ENCODE results near the gene ZIM2.

Gene ZIM2

DNA sequence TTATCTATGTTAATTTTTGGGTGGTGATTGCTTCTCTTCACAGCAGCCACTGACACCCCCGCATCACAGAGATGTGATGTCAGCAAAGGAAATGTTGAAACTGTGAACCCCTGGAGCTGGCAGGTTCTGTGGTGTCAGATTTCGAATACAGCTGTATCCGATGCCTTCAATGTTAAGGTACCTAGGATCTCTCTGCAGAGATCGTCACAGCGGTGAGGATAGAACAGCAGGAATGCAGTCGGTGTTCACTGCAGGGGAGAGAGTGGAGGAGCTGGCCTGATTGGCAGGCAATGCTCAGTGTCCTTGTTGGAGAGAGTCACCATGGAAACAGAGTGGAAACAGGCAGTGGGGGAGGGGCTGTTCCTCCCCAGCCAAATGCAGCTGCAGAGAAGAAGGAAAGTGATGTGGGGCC, 89.4 kb downstream of the ZIM2 start:
- Histone ChIP-seq H3K9ac (no peak overlapping the region), H3K4me2 (no peak overlapping the region), H3K4me3 (no peak overlapping the region), H3K9me3 (no peaks in the 10 kb centered on the region), H3K4me1 (peaks cover 7% of the 10 kb centered on the region), H3K27ac (no peak overlapping the region), H4K20me1 (no peaks in the 10 kb centered on the region), H3K36me3 (no peaks in the 10 kb centered on the region), H3K27me3 (no peaks in the 10 kb centered on the region)
- no peak for TF ChIP-seq Cebpa-rat (IDR thresholded peaks at IDR 0.05)

DNA sequence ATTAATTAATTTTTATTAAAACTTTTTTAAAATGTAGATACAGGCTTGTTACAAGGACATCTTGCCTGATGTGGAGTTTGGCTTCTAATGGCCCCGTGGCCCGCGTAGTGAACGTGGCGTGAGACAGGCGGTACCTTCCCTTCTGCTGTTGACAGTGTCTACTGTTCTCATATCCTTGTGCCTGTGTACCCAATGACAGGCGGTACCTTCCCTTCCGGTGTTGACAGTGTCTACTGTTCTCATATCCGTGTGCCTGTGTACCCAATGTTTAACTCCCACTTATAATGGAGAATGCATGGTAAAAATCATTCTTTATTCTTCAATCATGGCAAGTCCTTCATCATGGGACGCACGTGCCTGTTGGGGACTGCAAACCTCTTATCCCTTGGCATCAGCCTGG, 89.9 kb downstream of the ZIM2 start:
- H3K4me1 ChIP-seq = peaks cover 7% of the 10 kb centered on the region
- no peak overlapping the region for H3K4me2 ChIP-seq

DNA sequence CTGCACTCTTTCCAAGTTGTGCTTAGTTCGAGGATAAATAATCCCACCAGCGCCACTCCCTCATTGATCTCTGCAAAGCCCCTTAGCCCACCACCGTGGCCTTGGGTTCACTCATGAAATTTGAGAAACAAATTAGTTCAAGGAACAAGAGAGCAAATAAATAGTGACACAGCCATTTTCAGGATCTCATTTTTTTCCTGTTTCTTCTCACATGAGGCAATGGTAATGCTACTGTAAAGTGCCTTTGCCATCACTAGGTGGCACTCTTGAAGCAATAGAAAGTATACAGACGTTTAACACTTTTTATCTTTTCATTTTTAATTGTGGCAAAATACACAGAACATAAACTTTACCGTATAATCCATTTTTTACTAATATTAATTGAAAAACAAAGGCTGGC, 92.1 kb downstream of the ZIM2 start:
- H3K27ac ChIP-seq = no peak overlapping the region
- H3K4me2 ChIP-seq = no peak overlapping the region
- H4K20me1 ChIP-seq = no peaks in the 10 kb centered on the region
- H3K4me1 ChIP-seq = peaks cover 7% of the 10 kb centered on the region
- H3K27me3 ChIP-seq = no peaks in the 10 kb centered on the region
- H3K36me3 ChIP-seq = no peaks in the 10 kb centered on the region
- H3K9ac ChIP-seq = no peak overlapping the region
- no peak for TF ChIP-seq Cebpa-rat (IDR thresholded peaks at IDR 0.05)
- H3K9me3 ChIP-seq = peaks cover 12% of the 10 kb centered on the region
- no peak overlapping the region for H3K4me3 ChIP-seq

More for the DNA sequence above, 89.9 kb downstream of the ZIM2 start:
- H3K36me3 ChIP-seq = no peaks in the 10 kb centered on the region
- H4K20me1 ChIP-seq = no peaks in the 10 kb centered on the region
- no peaks in the 10 kb centered on the region for H3K27me3 ChIP-seq
- H3K27ac ChIP-seq = no peak overlapping the region
- H3K9me3 ChIP-seq = no peaks in the 10 kb centered on the region
- TF ChIP-seq Cebpa-rat (IDR thresholded peaks at IDR 0.05) = no peak
- H3K4me3 ChIP-seq = no peak overlapping the region
- H3K9ac ChIP-seq = no peak overlapping the region

DNA sequence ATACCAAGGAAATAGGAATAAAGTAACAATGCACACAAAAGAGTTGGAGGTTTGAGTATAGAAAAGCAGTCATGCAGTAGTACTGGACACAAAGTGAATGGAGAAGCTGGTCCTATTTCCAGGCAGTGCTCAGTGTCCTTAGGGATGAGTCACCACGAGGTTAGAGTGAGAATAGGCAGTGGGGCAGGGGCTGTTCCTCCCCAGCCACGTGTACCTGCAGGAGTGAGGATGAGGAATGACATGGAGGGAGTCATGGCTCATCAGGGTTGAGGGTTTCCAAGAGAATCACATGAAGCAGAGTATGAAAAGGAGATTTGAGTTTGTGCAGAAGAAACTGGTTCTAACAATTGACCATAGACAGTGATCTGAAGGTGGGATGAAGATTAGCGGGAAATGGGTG, 94.2 kb downstream of the ZIM2 start:
- H3K27ac ChIP-seq = no peak overlapping the region
- H3K4me3 ChIP-seq = no peak overlapping the region
- H3K9ac ChIP-seq = no peak overlapping the region
- TF ChIP-seq Cebpa-rat (IDR thresholded peaks at IDR 0.05) = no peak
- no peaks in the 10 kb centered on the region for H3K27me3 ChIP-seq
- H4K20me1 ChIP-seq = no peaks in the 10 kb centered on the region
- no peaks in the 10 kb centered on the region for H3K36me3 ChIP-seq
- H3K9me3 ChIP-seq = peaks cover 17% of the 10 kb centered on the region
- H3K4me1 ChIP-seq = peaks cover 6% of the 10 kb centered on the region
- H3K4me2 ChIP-seq = no peak overlapping the region

DNA sequence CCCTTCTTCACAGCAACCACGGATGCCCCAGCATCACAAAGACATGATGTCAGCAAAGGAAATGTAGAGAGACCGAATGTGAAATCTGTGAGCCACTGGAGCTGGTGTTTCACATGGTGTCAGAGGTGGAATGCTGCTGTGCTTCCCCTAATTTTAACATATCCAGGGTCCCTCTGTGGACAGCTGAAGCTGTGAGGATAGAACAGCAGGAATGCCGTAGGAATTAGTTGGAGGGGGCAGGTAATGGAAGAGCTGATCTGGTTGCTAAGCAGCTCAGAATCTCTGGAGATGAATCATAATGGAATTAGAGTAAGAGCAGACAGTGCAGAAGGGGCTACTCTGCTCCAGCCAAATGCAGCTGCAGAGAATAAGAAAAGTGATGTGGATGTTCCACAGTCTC, 100.0 kb downstream of the ZIM2 start:
- H4K20me1 ChIP-seq = no peaks in the 10 kb centered on the region
- no peak overlapping the region for H3K4me3 ChIP-seq
- no peak overlapping the region for H3K9ac ChIP-seq
- H3K4me2 ChIP-seq = no peak overlapping the region
- H3K36me3 ChIP-seq = no peaks in the 10 kb centered on the region
- no peak overlapping the region for H3K27ac ChIP-seq
- TF ChIP-seq Cebpa-rat (IDR thresholded peaks at IDR 0.05) = no peak
- no peaks in the 10 kb centered on the region for H3K27me3 ChIP-seq
- peaks cover 17% of the 10 kb centered on the region for H3K9me3 ChIP-seq
- H3K4me1 ChIP-seq = no peaks in the 10 kb centered on the region

DNA sequence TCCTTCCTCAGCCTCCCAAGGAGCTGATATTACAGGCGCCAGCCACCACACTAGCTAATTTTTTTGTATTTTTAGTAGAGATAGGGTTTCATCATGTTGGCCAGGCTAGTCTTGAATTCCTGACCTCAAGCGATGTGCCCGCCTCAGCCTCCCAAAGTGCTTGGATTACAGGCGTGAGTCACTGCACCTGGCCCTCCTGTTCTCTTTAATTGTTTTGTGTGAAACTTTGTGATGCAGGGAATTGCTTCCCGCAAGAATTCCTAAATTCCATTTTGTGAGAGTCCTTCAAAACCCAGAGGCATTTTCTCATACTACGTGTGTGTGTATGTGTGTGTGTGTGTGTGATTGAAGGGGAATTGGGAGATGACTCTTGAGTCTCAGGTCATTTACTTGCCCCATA, 104.0 kb downstream of the ZIM2 start:
- no peak overlapping the region for H3K4me2 ChIP-seq
- no peaks in the 10 kb centered on the region for H4K20me1 ChIP-seq
- no peak overlapping the region for H3K9ac ChIP-seq
- no peaks in the 10 kb centered on the region for H3K36me3 ChIP-seq
- no peaks in the 10 kb centered on the region for H3K9me3 ChIP-seq
- H3K4me1 ChIP-seq = no peaks in the 10 kb centered on the region
- TF ChIP-seq Cebpa-rat (IDR thresholded peaks at IDR 0.05) = no peak
- no peaks in the 10 kb centered on the region for H3K27me3 ChIP-seq
- no peak overlapping the region for H3K27ac ChIP-seq
- no peak overlapping the region for H3K4me3 ChIP-seq

DNA sequence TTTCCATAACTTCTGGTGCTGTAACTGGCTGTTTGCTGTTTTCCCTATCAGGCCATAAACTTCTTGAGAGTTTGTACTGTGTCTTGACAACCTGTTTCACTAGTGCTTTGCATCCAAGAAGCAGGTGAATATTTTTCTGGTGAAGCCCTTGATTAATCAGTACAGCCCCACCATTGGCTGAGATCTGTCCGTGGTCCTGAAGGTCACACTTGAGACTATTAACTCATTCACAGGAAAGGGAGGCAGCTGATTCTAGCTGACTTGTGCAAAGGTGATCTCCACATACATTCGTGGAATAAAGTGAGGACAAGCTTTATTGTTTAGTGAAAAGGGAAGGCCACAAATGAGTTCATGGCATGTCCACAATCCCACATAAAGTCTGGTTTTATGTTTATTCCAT, 107.5 kb downstream of the ZIM2 start:
- Histone ChIP-seq H3K4me2 (no peak overlapping the region), H3K9me3 (no peaks in the 10 kb centered on the region)
- TF ChIP-seq Cebpa-rat (IDR thresholded peaks at IDR 0.05) = no peak

DNA sequence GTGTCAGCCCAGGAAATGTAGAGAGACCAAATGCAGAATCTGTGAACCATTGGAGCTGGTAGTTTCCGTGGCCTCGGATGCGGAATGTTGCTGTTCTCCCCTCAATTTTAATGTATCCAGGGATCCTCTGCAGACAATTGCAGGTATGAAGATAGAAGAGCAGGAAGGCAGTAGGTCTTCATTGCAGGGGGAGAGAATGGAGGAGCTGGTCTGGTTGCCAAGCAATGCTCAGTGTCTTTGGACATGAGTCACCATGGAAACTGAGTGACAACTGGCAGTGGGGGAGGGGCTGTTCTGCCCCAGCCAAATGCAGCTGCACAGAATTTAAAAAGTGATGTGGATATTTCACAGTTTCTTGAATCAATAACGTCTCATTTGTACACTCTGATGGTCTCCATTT, 112.8 kb downstream of the ZIM2 start:
- no peaks in the 10 kb centered on the region for H4K20me1 ChIP-seq
- no peaks in the 10 kb centered on the region for H3K27me3 ChIP-seq
- no peaks in the 10 kb centered on the region for H3K9me3 ChIP-seq
- no peak for TF ChIP-seq Cebpa-rat (IDR thresholded peaks at IDR 0.05)
- no peak overlapping the region for H3K4me3 ChIP-seq
- H3K4me2 ChIP-seq = no peak overlapping the region
- no peak overlapping the region for H3K9ac ChIP-seq
- no peak overlapping the region for H3K27ac ChIP-seq
- no peaks in the 10 kb centered on the region for H3K4me1 ChIP-seq
- H3K36me3 ChIP-seq = no peaks in the 10 kb centered on the region

More for the DNA sequence above, 107.5 kb downstream of the ZIM2 start:
- Histone ChIP-seq H3K36me3 (no peaks in the 10 kb centered on the region), H3K27ac (no peak overlapping the region), H3K27me3 (no peaks in the 10 kb centered on the region), H3K9ac (no peak overlapping the region), H3K4me1 (no peaks in the 10 kb centered on the region), H3K4me3 (no peak overlapping the region), H4K20me1 (no peaks in the 10 kb centered on the region)

DNA sequence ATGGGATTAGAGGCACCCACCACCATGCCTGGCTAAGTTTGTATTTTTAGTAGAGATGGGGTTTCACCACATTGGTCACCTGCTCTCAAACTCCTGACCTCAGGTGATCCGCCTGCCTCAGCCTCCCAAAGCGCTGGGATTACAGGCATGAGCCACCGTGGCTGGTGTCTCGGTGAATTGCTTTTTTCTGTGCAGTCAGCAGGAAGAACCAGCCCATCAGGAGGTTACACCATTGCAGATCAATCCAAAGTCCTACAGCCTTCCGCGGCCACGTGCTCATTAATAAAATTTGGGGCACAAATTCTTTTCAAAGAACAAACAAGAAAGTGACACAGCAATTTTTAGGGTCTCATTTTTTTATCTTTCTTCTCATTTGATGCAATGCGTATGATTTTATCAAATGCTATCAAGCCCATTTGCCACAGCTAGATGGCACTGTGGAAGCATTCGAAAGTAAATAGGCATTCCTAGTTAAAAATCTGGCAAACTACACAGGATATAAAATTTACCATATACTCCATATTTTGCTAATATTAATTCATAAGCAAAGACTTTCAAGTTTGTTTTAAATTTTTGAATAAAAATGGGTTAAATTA, 114.6 kb downstream of the ZIM2 start:
- Histone ChIP-seq H3K4me3 (no peak overlapping the region), H3K36me3 (no peaks in the 10 kb centered on the region), H3K9ac (no peak overlapping the region), H3K4me1 (no peaks in the 10 kb centered on the region), H3K9me3 (no peaks in the 10 kb centered on the region), H4K20me1 (no peaks in the 10 kb centered on the region), H3K27me3 (no peaks in the 10 kb centered on the region), H3K27ac (no peak overlapping the region), H3K4me2 (no peak overlapping the region)
- TF ChIP-seq Cebpa-rat (IDR thresholded peaks at IDR 0.05) = no peak

All from BLaER1 (cell line).